Middle frontal gyrus (tissue), 1 donor: ENCODE data around the gene IQCN.
"Not testable (repeated sequence)": the region's sequence is repeated elsewhere in the genome, so short reads cannot be mapped to it uniquely, and the experiment has no call there.

Experiments
- DNase-seq: peaks from one replicate; pipeline ENCODE4 v3.0.0-alpha.2; 2015; ENCODE audit warnings: low spot score; ENCODE audit errors: extremely low spot score

The IQCN gene

DNA sequence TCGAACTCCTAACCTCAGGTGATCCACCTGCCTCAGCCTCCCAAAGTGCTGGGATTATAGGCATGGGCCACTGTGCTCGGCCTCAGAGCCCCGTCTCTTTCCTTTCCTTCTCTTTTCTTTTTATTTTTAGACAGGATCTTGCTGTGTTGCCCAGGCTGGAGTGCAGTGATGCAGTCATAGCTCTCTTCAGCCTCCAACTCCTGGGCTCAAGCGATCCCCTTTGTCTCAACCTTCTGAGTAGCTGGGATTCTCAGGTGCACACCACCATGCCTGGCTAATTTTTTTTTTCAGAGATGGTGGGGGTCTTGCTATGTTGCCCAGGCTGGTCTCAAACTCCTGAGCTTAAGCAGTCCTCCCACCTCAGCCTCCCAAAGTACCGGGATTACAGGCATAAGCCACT lies 64.3 kb downstream of the IQCN start:
- DNase-seq: not testable (repeated sequence)

DNA sequence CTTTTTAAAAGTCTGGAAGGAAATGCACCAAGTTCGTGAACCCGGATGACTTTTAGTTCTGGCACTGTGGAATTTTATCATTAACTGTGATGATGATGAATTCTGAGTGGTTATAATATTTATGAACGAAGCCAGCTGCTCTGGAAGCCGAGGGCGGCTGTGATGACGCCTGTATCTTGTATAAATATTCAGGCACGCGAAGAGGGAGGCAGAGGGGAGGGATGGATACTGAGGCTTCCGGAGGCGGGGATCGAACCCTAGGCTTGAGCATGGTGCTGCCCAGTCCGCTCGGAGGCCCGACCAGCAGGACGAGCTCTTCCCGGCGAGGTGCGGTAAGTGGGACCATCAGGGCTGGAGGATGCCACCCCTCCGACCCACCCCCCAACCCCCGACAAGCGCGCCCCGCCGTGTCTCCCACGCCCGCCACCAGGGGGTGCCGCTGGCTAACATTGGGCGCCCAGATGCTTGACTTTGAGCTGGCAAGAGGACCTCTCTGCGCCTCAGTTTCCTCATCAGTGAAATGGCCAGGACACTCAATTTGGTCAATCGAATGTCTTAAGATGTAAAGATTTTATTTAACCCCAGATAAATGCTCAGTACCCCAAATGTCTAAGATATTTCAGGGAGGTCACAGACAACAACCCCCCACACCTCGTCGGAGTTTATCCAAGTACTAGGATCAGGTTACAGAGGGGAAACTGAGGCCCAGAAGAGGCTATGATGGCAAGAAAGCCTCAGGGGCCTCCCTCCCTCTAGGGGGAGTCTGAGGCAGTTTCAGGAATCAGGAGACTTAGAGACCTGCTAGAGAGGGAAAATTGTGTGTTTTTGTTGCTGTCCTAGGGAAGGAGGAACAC lies 65.9 kb downstream of the IQCN start:
- DNase-seq: no peak
